ENCODE measurements around the gene TNIP2.

Gene TNIP2

GRCh38 chr4:2755821-2756690 lies at the start of gene TNIP2:
Gene TNIP2, minus strand, starts transcription at chr4:2756336. Its CDS starts 47 bp downstream, at chr4:2756289.
- peak; percentile 31 for DNase-seq (ENCODE audit: low spot score)

- DNase-seq (ENCODE audit: low spot score): no peak
Measured at GRCh38 chr4:2804973-2805501, 48.9 kb upstream of the TNIP2 start.

- no peak for DNase-seq (ENCODE audit: low spot score)
Measured at GRCh38 chr4:2804449-2804972, 48.4 kb upstream of the TNIP2 start.

GRCh38 chr4:2803624-2804448 lies 47.7 kb upstream of the TNIP2 start:
- DNase-seq (ENCODE audit: low spot score): no peak

GRCh38 chr4:2802618-2803531 lies 46.7 kb upstream of the TNIP2 start:
- no peak for DNase-seq (ENCODE audit: low spot score)

- DNase-seq (ENCODE audit: low spot score): peak; percentile 66
Measured at GRCh38 chr4:2800691-2801596, 44.8 kb upstream of the TNIP2 start.

- no peak for DNase-seq (ENCODE audit: low spot score)
Measured at GRCh38 chr4:2799971-2800690, 44.0 kb upstream of the TNIP2 start.

- no peak for DNase-seq (ENCODE audit: low spot score)
Measured at GRCh38 chr4:2799224-2799911, 43.2 kb upstream of the TNIP2 start.

- DNase-seq (ENCODE audit: low spot score): no peak
Measured at GRCh38 chr4:2798399-2799223, 42.5 kb upstream of the TNIP2 start.

- no peak for DNase-seq (ENCODE audit: low spot score)
Measured at GRCh38 chr4:2797545-2798305, 41.6 kb upstream of the TNIP2 start.

GRCh38 chr4:2796849-2797544 lies 40.9 kb upstream of the TNIP2 start:
- DNase-seq (ENCODE audit: low spot score): no peak

- DNase-seq (ENCODE audit: low spot score): no peak
Measured at GRCh38 chr4:2795893-2796848, 40.0 kb upstream of the TNIP2 start.

GRCh38 chr4:2795300-2795892 lies 39.3 kb upstream of the TNIP2 start:
- DNase-seq (ENCODE audit: low spot score): no peak

- no peak for DNase-seq (ENCODE audit: low spot score)
Measured at GRCh38 chr4:2794486-2795299, 38.6 kb upstream of the TNIP2 start.
